Effector CD4-positive, alpha-beta T cell (primary cell): ENCODE measurements around the gene SENP5.
"Not testable (repeated sequence)": the region's sequence is repeated elsewhere in the genome, so short reads cannot be mapped to it uniquely, and the experiment has no call there.

ENCODE experiments used
- DNase-seq: peaks from one replicate; pipeline ENCODE4 v3.0.0-alpha.2; 2020

SENP5 gene

GRCh38 chr3:196942915-196943277 lies 75.2 kb downstream of the SENP5 start:
- no peak for DNase-seq

GRCh38 chr3:196944037-196944790 lies 76.5 kb downstream of the SENP5 start:
- DNase-seq: not testable (repeated sequence)

- DNase-seq: no peak
These were observed 79.6 kb downstream of the SENP5 start for GRCh38 chr3:196947136-196947859.

- DNase-seq: no peak
These were observed 80.2 kb downstream of the SENP5 start for GRCh38 chr3:196947860-196948441.

- no peak for DNase-seq
These were observed 80.9 kb downstream of the SENP5 start for GRCh38 chr3:196948442-196949284.

GRCh38 chr3:196949285-196949619 lies 81.5 kb downstream of the SENP5 start:
- DNase-seq: no peak

- DNase-seq: no peak
These were observed 82.0 kb downstream of the SENP5 start for GRCh38 chr3:196949750-196950149.

- no peak for DNase-seq
These were observed 83.7 kb downstream of the SENP5 start for GRCh38 chr3:196951371-196951770.

- DNase-seq: no peak
These were observed 87.1 kb downstream of the SENP5 start for GRCh38 chr3:196954832-196955231.

GRCh38 chr3:196962108-196962929 lies 94.6 kb downstream of the SENP5 start:
- no peak for DNase-seq

GRCh38 chr3:196962930-196963630 lies 95.4 kb downstream of the SENP5 start:
- no peak for DNase-seq

GRCh38 chr3:196963631-196963953 lies 95.9 kb downstream of the SENP5 start:
- DNase-seq: no peak

GRCh38 chr3:196965112-196965803 lies 97.5 kb downstream of the SENP5 start:
- DNase-seq: no peak

GRCh38 chr3:196965804-196966173 lies 98.1 kb downstream of the SENP5 start:
- DNase-seq: no peak

GRCh38 chr3:196966526-196967401 lies 99.0 kb downstream of the SENP5 start:
- no peak for DNase-seq

- DNase-seq: no peak
These were observed 99.9 kb downstream of the SENP5 start for GRCh38 chr3:196967412-196968232.

- DNase-seq: no peak
These were observed 100.8 kb downstream of the SENP5 start, which contains the start of gene PIGZ for GRCh38 chr3:196968233-196969133. Gene PIGZ (minus strand): TSS chr3:196968833. CDS start chr3:196952031, 16,802 bp downstream.

- DNase-seq: no peak
These were observed 101.5 kb downstream of the SENP5 start for GRCh38 chr3:196969134-196969659.
